Inflammatory macrophage (primary cell): Measurements from ENCODE around the gene PHF19.

ENCODE experiments used
- DNase-seq, 2 donors: peaks; one replicate each; pipeline ENCODE4 v3.0.0-alpha.2; 2020 to 2022

Gene PHF19

GRCh38 chr9:120852240-120853010 lies 24.6 kb downstream of the PHF19 start:
- DNase-seq = no peak

GRCh38 chr9:120851449-120851848 lies 25.5 kb downstream of the PHF19 start:
- DNase-seq = no peak

GRCh38 chr9:120850315-120850714 lies 26.7 kb downstream of the PHF19 start:
- no peak for DNase-seq

GRCh38 chr9:120846906-120847305 lies 30.1 kb downstream of the PHF19 start:
- no peak for DNase-seq

- no peak for DNase-seq
Measured at GRCh38 chr9:120846251-120846889, 30.6 kb downstream of the PHF19 start.

GRCh38 chr9:120845255-120845654 lies 31.7 kb downstream of the PHF19 start:
- DNase-seq = no peak

- DNase-seq = peak; percentile 99 to 100
Measured at GRCh38 chr9:120842685-120843485, 34.1 kb downstream of the PHF19 start, which contains the start of gene PSMD5. Gene PSMD5 (minus strand): TSS chr9:120842922. CDS start chr9:120842909, 13 bp downstream.

GRCh38 chr9:120841930-120842684 lies 34.9 kb downstream of the PHF19 start:
- DNase-seq = peak in 1 of 2 donors; percentile 8

- DNase-seq = no peak
Measured at GRCh38 chr9:120839146-120839545, 37.8 kb downstream of the PHF19 start.

- no peak for DNase-seq
Measured at GRCh38 chr9:120837921-120838320, 39.1 kb downstream of the PHF19 start.

GRCh38 chr9:120833325-120833724 lies 43.7 kb downstream of the PHF19 start:
- DNase-seq = no peak

- DNase-seq = no peak
Measured at GRCh38 chr9:120832807-120833206, 44.2 kb downstream of the PHF19 start.

- DNase-seq = no peak
Measured at GRCh38 chr9:120830865-120831264, 46.1 kb downstream of the PHF19 start.

GRCh38 chr9:120830151-120830550 lies 46.8 kb downstream of the PHF19 start:
- no peak for DNase-seq

GRCh38 chr9:120829650-120830049 lies 47.3 kb downstream of the PHF19 start:
- no peak for DNase-seq

GRCh38 chr9:120820095-120820494 lies 56.9 kb downstream of the PHF19 start:
- no peak for DNase-seq

- no peak for DNase-seq
Measured at GRCh38 chr9:120818595-120818994, 58.4 kb downstream of the PHF19 start.

GRCh38 chr9:120815075-120815474 lies 61.9 kb downstream of the PHF19 start:
- peak; percentile 14 to 24 for DNase-seq

- DNase-seq = no peak
Measured at GRCh38 chr9:120808931-120809330, 68.1 kb downstream of the PHF19 start.

- DNase-seq = no peak
Measured at GRCh38 chr9:120807607-120808379, 69.2 kb downstream of the PHF19 start.
